ENCODE results near the gene PACSIN3. TPM values are rescaled to one million over a fixed set of nuclear protein-coding genes. Genes with fewer than 3 reads are reported as not detected.

Gene PACSIN3
- total and polyA plus RNA-seq, 2 of the 13 experiments (the other 11 are each of a cell fraction or from before 2014, with no cell fraction given): 47.9 to 93.3 TPM

- TF ChIP-seq, protein P1, sequence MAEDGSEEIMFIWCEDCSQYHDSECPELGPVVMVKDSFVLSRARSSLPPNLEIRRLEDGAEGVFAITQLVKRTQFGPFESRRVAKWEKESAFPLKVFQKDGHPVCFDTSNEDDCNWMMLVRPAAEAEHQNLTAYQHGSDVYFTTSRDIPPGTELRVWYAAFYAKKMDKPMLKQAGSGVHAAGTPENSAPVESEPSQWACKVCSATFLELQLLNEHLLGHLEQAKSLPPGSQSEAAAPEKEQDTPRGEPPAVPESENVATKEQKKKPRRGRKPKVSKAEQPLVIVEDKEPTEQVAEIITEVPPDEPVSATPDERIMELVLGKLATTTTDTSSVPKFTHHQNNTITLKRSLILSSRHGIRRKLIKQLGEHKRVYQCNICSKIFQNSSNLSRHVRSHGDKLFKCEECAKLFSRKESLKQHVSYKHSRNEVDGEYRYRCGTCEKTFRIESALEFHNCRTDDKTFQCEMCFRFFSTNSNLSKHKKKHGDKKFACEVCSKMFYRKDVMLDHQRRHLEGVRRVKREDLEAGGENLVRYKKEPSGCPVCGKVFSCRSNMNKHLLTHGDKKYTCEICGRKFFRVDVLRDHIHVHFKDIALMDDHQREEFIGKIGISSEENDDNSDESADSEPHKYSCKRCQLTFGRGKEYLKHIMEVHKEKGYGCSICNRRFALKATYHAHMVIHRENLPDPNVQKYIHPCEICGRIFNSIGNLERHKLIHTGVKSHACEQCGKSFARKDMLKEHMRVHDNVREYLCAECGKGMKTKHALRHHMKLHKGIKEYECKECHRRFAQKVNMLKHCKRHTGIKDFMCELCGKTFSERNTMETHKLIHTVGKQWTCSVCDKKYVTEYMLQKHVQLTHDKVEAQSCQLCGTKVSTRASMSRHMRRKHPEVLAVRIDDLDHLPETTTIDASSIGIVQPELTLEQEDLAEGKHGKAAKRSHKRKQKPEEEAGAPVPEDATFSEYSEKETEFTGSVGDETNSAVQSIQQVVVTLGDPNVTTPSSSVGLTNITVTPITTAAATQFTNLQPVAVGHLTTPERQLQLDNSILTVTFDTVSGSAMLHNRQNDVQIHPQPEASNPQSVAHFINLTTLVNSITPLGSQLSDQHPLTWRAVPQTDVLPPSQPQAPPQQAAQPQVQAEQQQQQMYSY (CRISPR knock-in tag; IDR thresholded peaks at IDR 0.05): no peak
- TF ChIP-seq SMYD3 (CRISPR knock-in tag; IDR thresholded peaks at IDR 0.05) (no peak), TOE1 (CRISPR knock-in tag; IDR thresholded peaks at IDR 0.05) (no peak), RARG (CRISPR knock-in tag; IDR thresholded peaks at IDR 0.05; ENCODE audit: low read depth) (no peak), ZNF138 (CRISPR knock-in tag; IDR thresholded peaks at IDR 0.05; ENCODE audit: low read depth) (no peak), NFAT5 (CRISPR knock-in tag; IDR thresholded peaks at IDR 0.05) (no peak), MTF1 (CRISPR knock-in tag; IDR thresholded peaks at IDR 0.05) (no peak), THYN1 (CRISPR knock-in tag; IDR thresholded peaks at IDR 0.05; ENCODE audit: borderline replicate concordance, low read depth) (no peak), ZNF569 (CRISPR knock-in tag; IDR thresholded peaks at IDR 0.05; ENCODE audit: borderline replicate concordance) (no peak), ZNF775 (CRISPR knock-in tag; IDR thresholded peaks at IDR 0.05; ENCODE audit: borderline replicate concordance) (no peak), ZNF431 (CRISPR knock-in tag; IDR thresholded peaks at IDR 0.05; ENCODE audit: borderline replicate concordance, low read depth) (no peak), TSC22D2 (CRISPR knock-in tag; IDR thresholded peaks at IDR 0.05; ENCODE audit: borderline replicate concordance) (no peak)
- TF ChIP-seq, protein P2, sequence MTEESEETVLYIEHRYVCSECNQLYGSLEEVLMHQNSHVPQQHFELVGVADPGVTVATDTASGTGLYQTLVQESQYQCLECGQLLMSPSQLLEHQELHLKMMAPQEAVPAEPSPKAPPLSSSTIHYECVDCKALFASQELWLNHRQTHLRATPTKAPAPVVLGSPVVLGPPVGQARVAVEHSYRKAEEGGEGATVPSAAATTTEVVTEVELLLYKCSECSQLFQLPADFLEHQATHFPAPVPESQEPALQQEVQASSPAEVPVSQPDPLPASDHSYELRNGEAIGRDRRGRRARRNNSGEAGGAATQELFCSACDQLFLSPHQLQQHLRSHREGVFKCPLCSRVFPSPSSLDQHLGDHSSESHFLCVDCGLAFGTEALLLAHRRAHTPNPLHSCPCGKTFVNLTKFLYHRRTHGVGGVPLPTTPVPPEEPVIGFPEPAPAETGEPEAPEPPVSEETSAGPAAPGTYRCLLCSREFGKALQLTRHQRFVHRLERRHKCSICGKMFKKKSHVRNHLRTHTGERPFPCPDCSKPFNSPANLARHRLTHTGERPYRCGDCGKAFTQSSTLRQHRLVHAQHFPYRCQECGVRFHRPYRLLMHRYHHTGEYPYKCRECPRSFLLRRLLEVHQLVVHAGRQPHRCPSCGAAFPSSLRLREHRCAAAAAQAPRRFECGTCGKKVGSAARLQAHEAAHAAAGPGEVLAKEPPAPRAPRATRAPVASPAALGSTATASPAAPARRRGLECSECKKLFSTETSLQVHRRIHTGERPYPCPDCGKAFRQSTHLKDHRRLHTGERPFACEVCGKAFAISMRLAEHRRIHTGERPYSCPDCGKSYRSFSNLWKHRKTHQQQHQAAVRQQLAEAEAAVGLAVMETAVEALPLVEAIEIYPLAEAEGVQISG (CRISPR knock-in tag; IDR thresholded peaks at IDR 0.05): no peak
- TF ChIP-seq, protein P3, sequence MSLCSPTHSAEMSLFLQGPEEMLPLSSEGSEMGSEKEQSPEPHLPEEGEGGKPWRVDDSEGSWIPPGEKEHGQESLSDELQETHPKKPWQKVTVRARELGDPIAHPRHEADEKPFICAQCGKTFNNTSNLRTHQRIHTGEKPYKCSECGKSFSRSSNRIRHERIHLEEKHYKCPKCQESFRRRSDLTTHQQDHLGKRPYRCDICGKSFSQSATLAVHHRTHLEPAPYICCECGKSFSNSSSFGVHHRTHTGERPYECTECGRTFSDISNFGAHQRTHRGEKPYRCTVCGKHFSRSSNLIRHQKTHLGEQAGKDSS (CRISPR knock-in tag; IDR thresholded peaks at IDR 0.05; ENCODE audit: borderline replicate concordance, low read depth): peak; percentile 64; the same call in 1 of the 2 replicates
Measured at GRCh38 chr11:47152953-47153950, 33.0 kb downstream of the PACSIN3 start (continued).
